IMR-90 (cell line): ENCODE measurements around the gene MAMDC4.

Experiments used
- CEBPB ChIP-seq: IDR thresholded peaks from 2 replicates; pipeline ENCODE4 v1.6.1; 2012; ENCODE audit warnings: low read depth, low read length, improper control_type of control experiment
- FOS ChIP-seq: fragments of 150-350 bp; IDR thresholded peaks from 2 replicates; pipeline ENCODE4 v1.6.1; 2016; ENCODE audit warnings: low read depth, low read length
- POLR2A ChIP-seq: IDR thresholded peaks from 2 replicates; pipeline ENCODE4 v1.6.1; 2012; ENCODE audit warnings: mild to moderate bottlenecking, low read depth, low read length
- RAD21 ChIP-seq: IDR thresholded peaks from 2 replicates; pipeline ENCODE4 v1.6.1; 2012; ENCODE audit warnings: low read length, improper control_type of control experiment
- TF ChIP-seq, protein P1 (sequence below): conservative IDR thresholded peaks from 2 replicates; pipeline ENCODE4 v1.5.1; 2012; ENCODE audit warnings: mild to moderate bottlenecking, low read depth, low read length, improper control_type of control experiment

DNA sequence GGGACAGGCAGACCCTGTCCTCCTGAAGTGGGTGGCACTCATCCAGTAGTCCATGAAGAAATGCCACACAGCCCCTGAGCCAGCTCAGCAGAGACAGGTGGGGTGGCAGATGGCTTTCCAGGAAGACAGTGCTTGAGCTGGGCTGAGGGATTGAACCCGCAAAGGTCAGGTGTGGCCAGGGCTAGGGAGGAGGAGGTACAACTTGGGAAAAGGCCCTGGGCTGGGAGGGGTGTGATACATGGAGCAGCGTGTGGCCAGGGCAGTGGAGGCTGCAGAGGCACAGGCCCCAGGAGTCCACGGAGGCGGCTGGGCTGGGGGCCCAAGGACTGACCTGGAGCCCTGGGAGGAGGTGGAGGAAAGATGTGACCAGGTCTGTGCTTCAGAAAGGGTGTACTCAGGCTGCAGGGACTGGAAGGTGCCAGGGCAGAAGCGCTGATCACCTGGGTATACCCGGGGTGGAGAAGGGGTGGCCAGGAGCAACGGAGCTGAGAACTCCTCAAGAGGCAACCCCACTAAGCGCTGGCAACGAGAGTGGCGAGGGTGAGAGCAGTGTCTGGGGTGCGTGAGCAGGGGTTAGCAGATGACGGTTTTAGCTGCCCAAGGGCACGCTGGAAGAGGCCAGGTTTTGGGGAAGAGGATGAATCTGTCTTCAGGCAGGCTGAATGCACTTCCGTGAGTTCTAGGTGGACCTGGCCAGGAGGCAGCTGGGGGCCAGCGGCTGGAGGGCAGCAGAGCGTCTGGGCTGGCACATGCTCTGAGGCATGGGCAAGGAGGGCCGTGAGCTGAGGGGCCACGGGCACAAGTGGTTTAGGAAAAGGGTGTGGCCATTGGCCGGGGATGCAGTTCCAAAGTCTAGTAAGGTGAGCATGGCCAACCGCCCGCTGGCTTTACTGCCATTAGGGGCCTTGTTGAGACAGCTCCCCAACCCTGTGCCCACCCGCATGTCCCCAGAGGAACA is 48.3 kb upstream of the MAMDC4 start:
- TF ChIP-seq FOS (no peak), RAD21 (no peak), CEBPB (no peak), POLR2A (no peak)
- TF ChIP-seq, protein P1, sequence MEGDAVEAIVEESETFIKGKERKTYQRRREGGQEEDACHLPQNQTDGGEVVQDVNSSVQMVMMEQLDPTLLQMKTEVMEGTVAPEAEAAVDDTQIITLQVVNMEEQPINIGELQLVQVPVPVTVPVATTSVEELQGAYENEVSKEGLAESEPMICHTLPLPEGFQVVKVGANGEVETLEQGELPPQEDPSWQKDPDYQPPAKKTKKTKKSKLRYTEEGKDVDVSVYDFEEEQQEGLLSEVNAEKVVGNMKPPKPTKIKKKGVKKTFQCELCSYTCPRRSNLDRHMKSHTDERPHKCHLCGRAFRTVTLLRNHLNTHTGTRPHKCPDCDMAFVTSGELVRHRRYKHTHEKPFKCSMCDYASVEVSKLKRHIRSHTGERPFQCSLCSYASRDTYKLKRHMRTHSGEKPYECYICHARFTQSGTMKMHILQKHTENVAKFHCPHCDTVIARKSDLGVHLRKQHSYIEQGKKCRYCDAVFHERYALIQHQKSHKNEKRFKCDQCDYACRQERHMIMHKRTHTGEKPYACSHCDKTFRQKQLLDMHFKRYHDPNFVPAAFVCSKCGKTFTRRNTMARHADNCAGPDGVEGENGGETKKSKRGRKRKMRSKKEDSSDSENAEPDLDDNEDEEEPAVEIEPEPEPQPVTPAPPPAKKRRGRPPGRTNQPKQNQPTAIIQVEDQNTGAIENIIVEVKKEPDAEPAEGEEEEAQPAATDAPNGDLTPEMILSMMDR, result no peak
